ENCODE results near the gene SLC25A23.
A peak's percentile ranks its signal among the peaks of the same experiment; 100 is the strongest.

DNA sequence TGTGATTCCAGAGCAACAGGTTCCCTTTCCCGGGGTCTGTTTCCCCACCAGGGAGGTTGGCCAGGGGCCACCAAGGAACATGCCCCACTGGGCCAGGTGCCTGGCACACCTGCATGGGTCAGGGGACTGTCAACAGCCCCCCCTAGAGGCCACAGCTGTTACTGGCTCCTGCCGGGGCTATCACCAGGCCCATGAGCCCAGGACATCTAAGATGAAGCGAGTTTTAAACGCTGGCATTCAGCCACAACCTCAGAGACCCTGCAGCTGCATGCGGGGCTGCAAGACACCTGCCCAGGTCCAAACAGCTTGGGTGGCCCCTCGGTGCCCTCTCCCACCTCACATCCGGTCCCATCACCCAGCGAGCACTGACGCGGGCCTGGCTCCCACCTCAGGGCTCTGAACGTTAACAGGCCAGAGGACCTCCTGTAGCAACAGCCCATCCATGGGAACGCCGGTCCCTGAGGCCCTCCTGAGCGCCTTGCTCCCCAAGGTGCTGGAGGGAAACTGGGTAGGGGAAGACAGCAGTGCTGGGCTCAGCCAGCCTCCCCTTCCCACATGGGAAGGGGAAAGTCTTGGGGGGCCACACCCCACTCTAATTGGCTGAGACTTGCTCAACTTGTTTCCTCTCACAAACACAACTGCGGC is 47.0 kb downstream of the SLC25A23 start:
- TF ChIP-seq POLR2A (IDR thresholded peaks at IDR 0.05; ENCODE audit: extremely low read depth, insufficient read length) = no peak
- TF ChIP-seq, protein P1, sequence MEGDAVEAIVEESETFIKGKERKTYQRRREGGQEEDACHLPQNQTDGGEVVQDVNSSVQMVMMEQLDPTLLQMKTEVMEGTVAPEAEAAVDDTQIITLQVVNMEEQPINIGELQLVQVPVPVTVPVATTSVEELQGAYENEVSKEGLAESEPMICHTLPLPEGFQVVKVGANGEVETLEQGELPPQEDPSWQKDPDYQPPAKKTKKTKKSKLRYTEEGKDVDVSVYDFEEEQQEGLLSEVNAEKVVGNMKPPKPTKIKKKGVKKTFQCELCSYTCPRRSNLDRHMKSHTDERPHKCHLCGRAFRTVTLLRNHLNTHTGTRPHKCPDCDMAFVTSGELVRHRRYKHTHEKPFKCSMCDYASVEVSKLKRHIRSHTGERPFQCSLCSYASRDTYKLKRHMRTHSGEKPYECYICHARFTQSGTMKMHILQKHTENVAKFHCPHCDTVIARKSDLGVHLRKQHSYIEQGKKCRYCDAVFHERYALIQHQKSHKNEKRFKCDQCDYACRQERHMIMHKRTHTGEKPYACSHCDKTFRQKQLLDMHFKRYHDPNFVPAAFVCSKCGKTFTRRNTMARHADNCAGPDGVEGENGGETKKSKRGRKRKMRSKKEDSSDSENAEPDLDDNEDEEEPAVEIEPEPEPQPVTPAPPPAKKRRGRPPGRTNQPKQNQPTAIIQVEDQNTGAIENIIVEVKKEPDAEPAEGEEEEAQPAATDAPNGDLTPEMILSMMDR (IDR thresholded peaks at IDR 0.05; ENCODE audit: low read depth, low read length) = peak; percentile 58
- TF ChIP-seq MYC (IDR thresholded peaks at IDR 0.05; ENCODE audit: low read depth, low read length) = peak; percentile 60
- TF ChIP-seq, protein P2, sequence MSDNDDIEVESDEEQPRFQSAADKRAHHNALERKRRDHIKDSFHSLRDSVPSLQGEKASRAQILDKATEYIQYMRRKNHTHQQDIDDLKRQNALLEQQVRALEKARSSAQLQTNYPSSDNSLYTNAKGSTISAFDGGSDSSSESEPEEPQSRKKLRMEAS (IDR thresholded peaks at IDR 0.05; ENCODE audit: low read depth, low read length) = 0 out of 2 replicates have a peak, but pooled peaks have one; percentile 16
